Measurements from ENCODE around the gene NOSTRIN. TPM values are rescaled to one million over a fixed set of nuclear protein-coding genes. Genes with fewer than 3 reads are reported as not detected.

Gene NOSTRIN
- total RNA-seq, 4 donors from 2014 or later: 10.1 to 48.1 (median 18.0) TPM

- Histone ChIP-seq H3K4me3 (replicated peaks in 1 of 3) (no peak overlapping the region), H3K27ac (no peak overlapping the region), H3K36me3 (no peaks in the 10 kb centered on the region), H3K4me1 (peaks cover 0 to 3% of the 10 kb centered on the region in 2 donors), H3K27me3 (no peaks in the 10 kb centered on the region), H3K9me3 (no peaks in the 10 kb centered on the region)
- no peak for TF ChIP-seq CTCF (IDR thresholded peaks at IDR 0.05)
- no peak for TF ChIP-seq POLR2A (IDR thresholded peaks at IDR 0.05)
- intact Hi-C loops (cut with DNase I): no loop called here
- DNase-seq: no peak
Measured at GRCh38 chr2:168830958-168831357, 28.5 kb downstream of the NOSTRIN start.

- DNase-seq: no peak
Measured at GRCh38 chr2:168831662-168832061, 29.2 kb downstream of the NOSTRIN start.

GRCh38 chr2:168835969-168836368 lies 33.5 kb downstream of the NOSTRIN start:
- Histone ChIP-seq H3K36me3 (no peaks in the 10 kb centered on the region), H3K4me1 (no peaks in the 10 kb centered on the region), H3K27ac (no peak overlapping the region), H3K4me3 (replicated peaks in 1 of 3) (no peak overlapping the region), H3K27me3 (no peaks in the 10 kb centered on the region), H3K9me3 (no peaks in the 10 kb centered on the region)
- 98 to 99% methylated on average over 2 of the region's 2 CpGs for WGBS, 2 donors
- TF ChIP-seq POLR2A (IDR thresholded peaks at IDR 0.05): no peak
- no peak for TF ChIP-seq CTCF (IDR thresholded peaks at IDR 0.05)
- DNase-seq: no peak
- intact Hi-C loops (cut with DNase I): no loop called here

More at GRCh38 chr2:168831662-168832061, 29.2 kb downstream of the NOSTRIN start:
- H3K36me3 ChIP-seq: no peaks in the 10 kb centered on the region
- no peaks in the 10 kb centered on the region for H3K27me3 ChIP-seq
- no peak overlapping the region for H3K27ac ChIP-seq
- H3K4me1 ChIP-seq: peaks cover 0 to 3% of the 10 kb centered on the region in 2 donors
- intact Hi-C loops (cut with DNase I): no loop called here
- TF ChIP-seq CTCF (IDR thresholded peaks at IDR 0.05) (no peak), POLR2A (IDR thresholded peaks at IDR 0.05) (no peak)
- H3K4me3 ChIP-seq (replicated peaks in 1 of 3): no peak overlapping the region
- no peaks in the 10 kb centered on the region for H3K9me3 ChIP-seq

- peaks cover 0 to 1% of the 10 kb centered on the region in 2 donors for H3K4me1 ChIP-seq
- intact Hi-C loops (cut with DNase I): loop anchor here (10.0 kb wide), 1 partner anchor 67 kb away; no protein-coding TSS in a partner anchor
- no peak overlapping the region for H3K27ac ChIP-seq
- DNase-seq: no peak
- 88 to 93% methylated on average over 2 of the region's 2 CpGs for WGBS, 2 donors
- TF ChIP-seq CTCF (IDR thresholded peaks at IDR 0.05): no peak
- no peak for TF ChIP-seq POLR2A (IDR thresholded peaks at IDR 0.05)
- no peak overlapping the region for H3K4me3 ChIP-seq (replicated peaks in 1 of 3)
- no peaks in the 10 kb centered on the region for H3K36me3 ChIP-seq
- no peaks in the 10 kb centered on the region for H3K27me3 ChIP-seq
- H3K9me3 ChIP-seq: no peaks in the 10 kb centered on the region
Measured at GRCh38 chr2:168841445-168841844, 39.0 kb downstream of the NOSTRIN start.

- intact Hi-C loops (cut with DNase I): loop anchor here (10.0 kb wide), 1 partner anchor 68 kb away; no protein-coding TSS in a partner anchor
- 92 to 96% methylated on average over 3 of the region's 3 CpGs for WGBS, 2 donors
- Histone ChIP-seq H3K36me3 (no peaks in the 10 kb centered on the region), H3K4me1 (peaks cover 0 to 5% of the 10 kb centered on the region in 2 donors), H3K4me3 (replicated peaks in 1 of 3) (no peak overlapping the region), H3K27me3 (no peaks in the 10 kb centered on the region), H3K27ac (no peak overlapping the region), H3K9me3 (no peaks in the 10 kb centered on the region)
- no peak for DNase-seq
- no peak for TF ChIP-seq CTCF (IDR thresholded peaks at IDR 0.05)
Measured at GRCh38 chr2:168843253-168843652, 40.8 kb downstream of the NOSTRIN start.
